Stomach (tissue), 9 donors: ENCODE data around the gene PDE8B. TPM values are rescaled to one million over a fixed set of nuclear protein-coding genes. Genes with fewer than 3 reads are reported as not detected.

ENCODE experiments used
- DNase-seq, 2 donors: peaks; one replicate each; pipeline versions ENCODE4 v3.0.0 to v3.0.0-alpha.2; 2013 to 2019
- H3K27ac ChIP-seq, 5 donors: fragments of 200-600 bp in 4 of 5; sonication (generic) in 4 of 5; one replicate each; pipeline ENCODE4 v1.5.1; 2013 to 2019; ENCODE audit warnings: mild to moderate bottlenecking in 1 of 5, moderate library complexity in 1 of 5
- H3K27me3 ChIP-seq, 3 donors: fragments of 200-600 bp; sonication (generic); one replicate each; pipeline ENCODE4 v1.5.1; 2017 to 2019; ENCODE audit warnings: mixed run types in 1 of 3
- H3K36me3 ChIP-seq, 4 donors: fragments of 200-600 bp; sonication (generic); 1 replicate in 3 of 4; 2 replicates in 1 of 4; pipeline ENCODE4 v1.5.1; 2016 to 2019
- H3K4me1 ChIP-seq, 4 donors: fragments of 200-600 bp; sonication (generic); one replicate each; pipeline ENCODE4 v1.5.1; 2016 to 2019
- H3K4me3 ChIP-seq, 4 donors: fragments of 200-600 bp; sonication (generic) in 3 of 4; one replicate each; pipeline ENCODE4 v1.5.1; 2016 to 2019; ENCODE audit warnings: mild to moderate bottlenecking in 1 of 4
- H3K9me3 ChIP-seq, 4 donors: fragments of 200-600 bp; sonication (generic); one replicate each; pipeline ENCODE4 v1.5.1; 2016 to 2019
- CTCF ChIP-seq, 7 experiments: fragments of 450-650 bp in 4 of 7; fragments of 200-600 bp in 3 of 7; sonication (generic) in 3 of 7; IDR thresholded peaks; one replicate each; pipeline ENCODE4 v1.5.1; 2016 to 2019; ENCODE audit warnings: antibody characterized with exemption in 7 of 7, control low read depth in 2 of 7, mild to moderate bottlenecking in 1 of 7
- EP300 ChIP-seq: sonication (generic); formaldehyde crosslinking; IDR thresholded peaks from one replicate; pipeline ENCODE4 v1.6.1; 2017; ENCODE audit warnings: antibody characterized with exemption
- POLR2A ChIP-seq, 4 donors: fragments of 450-650 bp; IDR thresholded peaks; one replicate each; pipeline ENCODE4 v1.6.1; 2016; ENCODE audit warnings: antibody characterized with exemption in 4 of 4, control low read depth in 2 of 4, mild to moderate bottlenecking in 1 of 4, moderate library complexity in 1 of 4
- POLR2AphosphoS5 ChIP-seq, 3 donors: sonication (generic); formaldehyde crosslinking; IDR thresholded peaks; one replicate each; pipeline ENCODE4 v1.6.1; 2016; ENCODE audit warnings: antibody characterized with exemption in 3 of 3
- WGBS, 5 donors: extraction: QIAGEN DNeasy Blood & Tissue Kit in 3 of 5; methylation state at CpG; one replicate each; pipeline versions ENCODE4 v1.1.5 to v1.1.7; 2013 to 2018; 5-methylcytosine and 5-hydroxymethylcytosine counted together
- intact Hi-C: fragments of 100-400 bp; cut with DNase I; formaldehyde crosslinking; loops from one replicate; pipeline ENCODE4 v1.15.1; 2023; ENCODE audit warnings: low total_unique reads
- polyA plus RNA-seq, 3 donors: library from polyadenylated mRNA; stranded (reverse); fragments of 200-250 nt; gene quantifications; one replicate each; pipeline ENCODE4 v1.2.3, GENCODE V29; 2013
- total RNA-seq, 5 donors: library from RNA; depleted of rRNA; stranded (reverse); fragments of >200 nt; gene quantifications; one replicate each; pipeline versions ENCODE4 v1.1.0 to v1.2.3, GENCODE V29; 2014 to 2016
- donor health status: healthy with polysubstance abuse.
- donor health status: Bipolar disorder and iron deficiency.
- donor health status: healthy.

The PDE8B gene
- total and polyA plus RNA-seq, 8 donors: 0.56 to 243 (median 3.5) TPM; not detected in 1

DNA sequence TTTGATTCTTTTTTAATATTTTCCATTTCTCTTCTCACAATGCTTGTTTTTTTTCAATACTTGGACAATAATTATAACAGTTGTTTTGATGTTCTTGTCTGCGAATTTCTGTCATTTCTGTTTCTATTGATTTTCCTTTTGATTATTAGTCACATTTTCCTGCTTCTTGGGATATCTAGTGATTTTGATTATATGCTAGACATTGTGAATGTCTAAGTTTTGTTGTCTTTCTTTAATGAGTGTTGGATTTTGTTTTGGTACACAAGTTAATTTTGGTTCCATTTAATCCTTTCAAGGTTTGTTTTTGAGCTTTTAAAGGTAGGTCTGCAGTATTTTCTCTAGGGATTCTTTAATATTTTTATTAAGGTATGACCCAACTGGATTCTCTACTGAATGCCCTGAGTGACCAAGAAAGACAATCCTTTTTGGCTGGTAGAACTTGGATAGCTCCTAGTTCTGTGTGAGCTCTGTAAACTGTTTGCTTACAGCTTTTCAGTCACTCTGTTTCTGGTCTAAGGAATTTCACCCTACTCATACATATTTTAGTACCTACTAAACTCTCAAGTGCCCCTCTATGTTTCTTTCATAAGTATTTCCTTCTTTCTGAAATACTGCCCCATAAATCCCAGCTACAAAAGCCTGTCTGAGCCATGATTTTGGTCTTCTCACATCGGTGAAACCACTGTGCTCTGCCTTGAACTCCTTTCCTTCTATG is 12.5 kb upstream of the PDE8B start:
- TF ChIP-seq POLR2AphosphoS5 (IDR thresholded peaks at IDR 0.05): no peak
- TF ChIP-seq CTCF (IDR thresholded peaks at IDR 0.05): no peak
- TF ChIP-seq EP300: no peak
- TF ChIP-seq POLR2A (IDR thresholded peaks at IDR 0.05): no peak
- DNase-seq: no peak
- Histone ChIP-seq H3K9me3 (peaks cover 0 to 8% (median 2%) of the 10 kb centered on the region in 4 donors), H3K27me3 (no peaks in the 10 kb centered on the region), H3K36me3 (no peaks in the 10 kb centered on the region), H3K27ac (no peak overlapping the region), H3K4me1 (no peaks in the 10 kb centered on the region), H3K4me3 (no peak overlapping the region)
- intact Hi-C loops: no loop called here
- WGBS, 5 donors: 41 to 72% (median 65%) methylated on average over 2 of the region's 2 CpGs

GRCh38 chr5:77200663-77201062 is 9.8 kb upstream of the PDE8B start:
- Histone ChIP-seq H3K27me3 (no peaks in the 10 kb centered on the region), H3K27ac (no peak overlapping the region), H3K9me3 (peaks cover 0 to 8% (median 0%) of the 10 kb centered on the region in 4 donors), H3K4me1 (no peaks in the 10 kb centered on the region), H3K4me3 (no peak overlapping the region), H3K36me3 (no peaks in the 10 kb centered on the region)
- DNase-seq: no peak
- intact Hi-C loops: no loop called here
- 86 to 100% (median 93%) methylated on average over 1 of the region's 1 CpG for whole genome bisulfite sequencing, 5 donors
- TF ChIP-seq POLR2AphosphoS5 (IDR thresholded peaks at IDR 0.05) (no peak), POLR2A (IDR thresholded peaks at IDR 0.05) (no peak)

DNA sequence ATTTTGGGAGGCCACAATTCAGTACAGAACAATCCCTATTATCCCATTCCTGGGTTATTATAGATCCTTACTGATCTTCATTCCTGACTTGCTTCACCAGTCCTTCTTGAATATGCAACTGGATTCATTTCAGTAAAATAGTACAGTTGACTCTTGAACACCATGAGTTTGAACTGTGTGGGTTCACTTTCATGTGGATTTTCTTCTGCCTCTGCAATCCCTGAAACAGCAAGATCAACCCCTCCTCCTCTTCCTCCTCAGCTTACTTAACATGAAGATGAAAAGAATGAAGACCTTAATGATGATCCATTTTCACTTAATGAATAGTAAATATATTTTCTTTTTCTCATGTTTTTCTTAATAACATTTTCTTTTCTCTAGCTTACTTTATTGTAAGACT is 8.3 kb upstream of the PDE8B start:
- TF ChIP-seq EP300: no peak
- TF ChIP-seq POLR2A (IDR thresholded peaks at IDR 0.05): no peak
- TF ChIP-seq POLR2AphosphoS5 (IDR thresholded peaks at IDR 0.05): no peak
- no peak for TF ChIP-seq CTCF (IDR thresholded peaks at IDR 0.05)
- intact Hi-C loops: no loop called here
- Histone ChIP-seq H3K4me3 (no peak overlapping the region), H3K4me1 (no peaks in the 10 kb centered on the region), H3K9me3 (peaks cover 0 to 8% (median 0%) of the 10 kb centered on the region in 4 donors), H3K36me3 (no peaks in the 10 kb centered on the region), H3K27me3 (no peaks in the 10 kb centered on the region), H3K27ac (no peak overlapping the region)
- DNase-seq: no peak

DNA sequence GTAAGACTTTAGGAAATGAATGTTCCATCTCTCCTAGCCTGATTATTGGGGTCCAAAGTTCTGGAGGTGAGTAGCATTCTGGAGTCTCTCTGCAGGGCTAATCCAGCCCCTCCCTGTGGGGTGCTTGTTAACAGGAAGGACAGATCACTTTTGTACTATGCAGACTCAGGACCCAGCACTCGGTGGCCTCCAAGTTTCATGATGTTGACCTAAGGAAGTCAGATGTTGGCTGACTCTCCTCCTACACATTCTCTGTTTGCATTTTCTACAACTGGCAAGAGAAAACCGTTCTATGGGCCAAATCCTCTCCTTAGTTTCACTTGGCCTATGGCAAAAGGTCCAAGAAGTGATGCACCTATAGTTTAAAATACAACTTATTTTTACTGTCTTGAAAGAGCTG is 5.5 kb upstream of the PDE8B start:
- intact Hi-C loops: no loop called here
- 13 to 38% (median 19%) methylated on average over 2 of the region's 2 CpGs for WGBS, 5 donors

More for the DNA sequence above, 5.5 kb upstream of the PDE8B start:
- H3K36me3 ChIP-seq: no peaks in the 10 kb centered on the region
- H3K4me3 ChIP-seq: no peak overlapping the region
- DNase-seq: no peak
- no peaks in the 10 kb centered on the region for H3K9me3 ChIP-seq
- no peak overlapping the region for H3K27ac ChIP-seq
- TF ChIP-seq CTCF (IDR thresholded peaks at IDR 0.05) (no peak), POLR2A (IDR thresholded peaks at IDR 0.05) (no peak), POLR2AphosphoS5 (IDR thresholded peaks at IDR 0.05) (no peak), EP300 (no peak)
- peaks cover 0 to 8% (median 3%) of the 10 kb centered on the region in 3 donors for H3K27me3 ChIP-seq
- H3K4me1 ChIP-seq: peaks cover 0 to 4% (median 1%) of the 10 kb centered on the region in 4 donors
